ENCODE data around the gene RACGAP1.
"Not testable (repeated sequence)": the region's sequence is repeated elsewhere in the genome, so short reads cannot be mapped to it uniquely, and the experiment has no call there.

RACGAP1 gene

GRCh38 chr12:50055831-50056638, 30.7 kb upstream of the RACGAP1 start:
- peak in 2 of 4 experiments; percentile 13 to 40 for DNase-seq

GRCh38 chr12:50053583-50053982, 28.3 kb upstream of the RACGAP1 start:
- no peak for DNase-seq

DNA sequence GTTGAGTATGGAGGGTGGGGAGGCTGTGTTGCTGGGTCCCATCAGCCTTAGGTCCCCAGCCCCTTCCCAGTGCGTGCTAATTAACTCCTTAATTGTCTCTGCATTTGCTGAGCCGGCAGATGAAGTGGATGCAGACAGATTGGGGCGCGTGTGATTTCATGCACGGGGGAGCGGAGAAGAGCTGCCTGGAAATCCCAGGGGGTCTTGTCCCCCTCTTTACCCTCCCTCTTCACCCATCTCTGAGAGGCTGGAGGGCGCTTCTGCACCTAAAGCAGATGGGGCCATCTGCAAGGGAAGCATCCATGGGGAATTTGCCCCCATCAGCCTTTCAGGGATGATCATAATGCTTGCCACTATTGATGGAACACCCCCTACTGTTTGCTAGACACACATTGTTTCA, 27.7 kb upstream of the RACGAP1 start:
- no peak for DNase-seq

DNA sequence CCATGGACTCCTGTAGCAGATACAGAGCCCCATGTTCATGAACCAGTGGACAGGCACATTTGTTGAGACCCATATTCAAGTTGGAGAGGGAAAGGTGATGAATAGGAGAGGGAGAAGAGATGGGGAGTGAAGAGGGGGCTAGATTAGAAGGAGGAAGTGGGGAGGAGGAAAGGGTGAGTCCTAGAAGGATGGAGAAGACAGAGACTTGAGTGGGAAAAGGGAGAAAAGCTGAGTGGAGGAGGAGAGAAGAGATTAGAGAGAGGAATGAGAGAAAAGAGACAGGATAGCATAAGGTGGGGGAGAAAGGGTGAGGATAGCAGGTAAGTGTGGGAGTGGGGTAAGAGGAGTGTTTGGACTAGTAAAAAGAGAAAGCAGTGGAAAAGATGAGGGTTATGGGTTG, 27.2 kb upstream of the RACGAP1 start:
- DNase-seq = no peak

DNA sequence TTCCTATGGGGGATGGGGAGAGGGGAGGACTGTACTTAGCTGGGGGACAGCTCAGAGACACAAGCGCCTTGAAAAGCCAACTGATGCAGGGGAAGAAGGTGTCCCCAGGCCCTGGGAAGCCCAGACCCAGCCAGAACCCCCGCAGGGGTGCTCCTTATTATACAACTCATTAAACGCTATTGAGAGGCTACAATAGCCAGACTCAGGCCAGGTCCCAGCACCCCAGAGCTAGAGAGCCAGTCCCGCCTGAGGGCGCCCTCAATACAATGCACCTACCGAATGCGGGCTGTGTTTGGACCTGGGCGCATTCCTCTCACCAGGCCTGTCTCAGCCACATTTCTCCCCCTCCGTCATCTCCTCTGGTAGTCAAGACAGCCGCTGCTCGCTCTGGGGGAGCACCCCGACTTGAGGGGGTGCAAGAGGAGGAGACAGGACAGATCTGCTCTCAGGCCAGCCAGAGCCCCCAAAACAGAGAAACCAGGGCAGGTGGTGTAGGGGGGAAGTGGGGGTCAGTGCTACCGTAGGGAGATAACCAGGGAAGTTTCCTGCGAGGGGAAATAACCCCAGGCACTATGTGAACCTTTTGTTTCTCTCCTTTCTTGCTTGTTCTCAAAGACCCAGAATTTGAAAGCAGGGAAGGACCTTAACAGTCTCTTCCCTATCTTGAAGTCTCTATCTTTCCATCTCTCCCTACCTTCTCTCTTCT, 26.0 kb upstream of the RACGAP1 start:
- DNase-seq = no peak

GRCh38 chr12:50050410-50051098, 25.3 kb upstream of the RACGAP1 start:
- no peak for DNase-seq

DNA sequence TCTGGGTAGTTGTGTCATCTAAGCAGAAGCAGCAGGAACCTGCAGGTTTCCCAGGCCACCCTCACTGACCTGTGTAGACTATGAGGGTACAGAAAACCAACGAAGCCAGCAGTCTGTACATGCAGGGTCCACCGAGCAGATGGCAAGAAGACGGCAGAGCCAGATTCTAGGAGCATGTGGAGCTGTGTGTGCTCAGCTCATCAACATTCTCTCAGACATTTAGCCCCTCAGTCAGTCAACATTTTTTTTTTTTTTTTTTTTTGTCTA, 24.8 kb upstream of the RACGAP1 start:
- no peak for DNase-seq

DNA sequence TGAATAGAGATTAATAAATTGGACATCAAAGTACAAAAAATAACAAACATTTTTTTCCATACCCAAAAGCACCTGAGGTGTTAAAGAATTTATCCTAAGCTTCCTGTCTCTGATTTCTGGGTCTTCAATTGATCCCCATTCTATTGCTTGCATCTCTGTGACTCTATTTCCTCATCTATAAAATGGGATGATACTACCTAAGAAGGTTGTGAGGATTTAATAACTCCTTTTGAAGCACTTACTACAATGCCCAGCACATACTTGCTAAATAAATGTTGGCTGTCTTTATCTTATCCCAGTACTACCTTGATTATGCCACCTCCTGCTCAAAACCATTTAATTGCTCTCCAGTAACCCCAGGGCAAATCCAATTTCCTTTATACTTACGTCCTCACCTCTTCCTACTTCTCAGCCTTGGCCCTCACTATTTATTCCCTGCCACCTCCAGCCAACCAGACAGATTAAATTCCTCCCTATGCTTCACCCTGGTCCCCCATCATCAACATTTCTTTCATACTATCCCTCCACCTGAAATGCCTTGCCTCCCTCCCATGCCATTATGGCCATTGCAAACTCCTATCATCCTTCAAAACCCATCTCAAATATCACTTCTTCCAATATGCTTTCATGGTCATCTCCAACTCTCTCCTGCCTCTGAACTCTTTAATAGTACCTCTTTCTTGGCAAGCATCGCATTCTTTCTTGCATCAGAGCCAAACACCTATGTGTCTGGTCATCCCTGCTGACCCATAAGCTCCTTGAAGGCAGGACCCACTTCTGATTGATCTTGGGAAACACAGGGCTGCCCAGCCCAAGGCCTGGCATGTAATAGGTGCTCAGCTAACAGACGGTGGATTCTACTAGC, 24.2 kb upstream of the RACGAP1 start:
- DNase-seq = no peak

DNA sequence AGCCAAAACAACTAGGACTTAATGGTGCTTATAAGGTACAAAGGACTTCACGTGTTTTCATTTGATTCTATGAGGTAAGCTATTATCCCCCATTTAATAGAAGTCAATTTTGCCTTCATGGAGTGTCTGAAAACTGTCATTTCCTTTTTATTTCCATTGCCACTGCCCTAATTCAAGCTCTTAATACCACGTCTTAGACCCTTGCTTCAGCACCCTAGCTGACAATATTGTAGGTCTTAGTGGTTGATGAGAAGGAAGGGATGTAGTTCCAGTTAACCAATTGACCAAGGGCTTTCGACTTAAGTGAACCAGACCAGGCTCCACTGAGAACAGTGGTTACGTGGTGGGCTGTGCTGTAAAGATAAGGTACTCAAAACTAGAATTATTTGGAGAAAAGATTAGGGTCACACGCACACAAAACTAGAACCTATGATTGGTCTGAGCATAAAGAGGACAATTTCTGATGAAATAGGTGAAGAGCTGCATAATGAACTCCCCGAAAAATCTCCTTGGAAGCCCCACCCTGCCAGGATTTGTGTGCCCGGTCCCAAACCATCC, 22.5 kb upstream of the RACGAP1 start:
- DNase-seq = no peak

DNA sequence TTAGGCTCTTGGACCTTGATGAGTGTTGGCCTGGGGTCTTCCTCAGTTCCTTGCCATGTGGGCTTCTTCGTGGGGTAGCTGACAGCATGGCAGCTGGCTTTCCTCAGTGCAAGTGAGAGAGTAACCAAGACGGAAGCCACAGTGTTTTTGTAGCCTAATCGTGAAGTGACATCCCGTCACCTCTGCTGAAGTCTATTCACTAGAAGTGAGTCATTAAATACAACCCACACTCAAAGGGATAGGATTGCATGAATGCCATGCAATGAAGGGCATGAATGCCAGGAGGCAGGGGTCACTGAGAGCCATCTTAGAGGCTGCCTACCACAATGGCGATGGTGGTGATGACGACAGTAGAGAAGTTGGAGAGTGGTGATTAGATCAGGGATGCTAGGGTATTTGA, 18.6 kb upstream of the RACGAP1 start:
- DNase-seq = no peak

- no peak for DNase-seq
These were observed 18.0 kb upstream of the RACGAP1 start for GRCh38 chr12:50043308-50043707.

DNA sequence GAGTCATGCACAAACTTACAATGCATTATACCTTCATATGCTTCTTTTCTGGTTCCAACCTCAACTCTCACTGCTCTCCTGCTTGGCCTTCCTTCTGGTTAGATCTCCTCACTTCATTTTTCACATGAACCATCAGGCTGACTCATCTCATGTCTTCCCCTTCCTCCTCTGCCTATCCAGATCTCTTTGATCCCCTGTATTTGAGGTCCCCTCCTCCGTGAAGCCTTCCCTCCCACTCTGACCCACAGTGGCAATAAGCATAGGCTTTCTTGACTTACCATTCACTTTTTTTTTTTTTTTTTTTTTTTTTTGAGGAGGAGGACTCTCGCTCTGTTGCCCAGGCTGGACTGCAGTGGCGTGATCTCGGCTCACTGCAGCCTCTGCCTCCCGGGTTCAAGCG, 17.4 kb upstream of the RACGAP1 start:
- DNase-seq = no peak

- DNase-seq = no peak
These were observed 16.7 kb upstream of the RACGAP1 start for GRCh38 chr12:50041962-50042361.

GRCh38 chr12:50041062-50041860, 16.0 kb upstream of the RACGAP1 start:
- DNase-seq = no peak

DNA sequence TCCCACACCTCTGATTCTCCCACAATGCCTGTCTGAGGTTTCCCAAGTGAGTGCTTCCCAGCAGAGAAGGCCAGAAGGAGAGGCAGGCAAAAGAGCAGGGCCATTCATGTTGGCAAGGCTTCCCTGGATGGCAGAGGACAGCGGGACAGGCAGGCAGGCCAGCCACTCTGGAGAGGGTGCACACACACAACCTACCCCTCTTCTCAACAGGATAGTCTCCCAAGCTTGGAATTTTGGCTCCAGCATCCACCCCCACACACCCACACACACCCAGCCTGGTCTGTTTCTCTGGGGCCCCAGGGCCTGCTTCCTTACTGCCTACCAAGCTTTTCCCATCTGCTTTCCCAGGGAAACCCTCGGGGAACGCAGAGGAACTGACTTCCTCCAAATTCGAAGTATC, 15.4 kb upstream of the RACGAP1 start:
- no peak for DNase-seq

DNA sequence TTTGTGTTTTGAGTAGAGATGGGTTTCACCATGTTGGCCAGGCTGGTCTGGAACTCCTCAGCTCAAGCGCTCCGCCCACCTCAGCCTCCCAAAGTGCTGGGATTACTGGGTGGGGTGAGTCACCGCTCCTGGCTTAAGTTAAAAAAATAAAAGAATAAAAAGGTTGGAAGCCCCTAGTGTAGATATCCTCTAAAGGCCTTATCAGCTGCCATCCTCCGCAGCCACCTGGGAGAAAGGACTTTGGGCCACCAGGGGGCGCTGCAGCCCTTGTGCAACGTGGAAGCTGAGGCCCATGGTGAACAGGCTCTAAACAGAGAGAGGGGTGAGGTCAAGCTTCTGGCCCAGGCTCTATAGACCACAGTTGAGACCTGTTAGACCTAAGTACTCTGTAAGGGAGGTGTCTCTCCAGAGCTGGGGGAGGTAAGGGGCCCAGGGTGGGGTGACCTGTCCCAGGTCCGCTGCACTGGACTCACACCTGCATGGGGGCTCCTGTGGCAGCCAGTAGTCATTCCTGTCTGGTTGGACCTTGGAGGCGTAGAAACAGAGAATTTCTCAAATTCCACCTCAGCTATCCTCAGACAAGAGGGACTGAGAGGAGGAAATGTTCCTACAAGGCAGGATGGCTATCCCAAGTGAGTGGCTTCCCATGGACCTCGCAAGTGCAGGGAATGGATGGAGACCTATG, 14.0 kb upstream of the RACGAP1 start:
- peak; percentile 67 to 86 (median 77) for DNase-seq

DNA sequence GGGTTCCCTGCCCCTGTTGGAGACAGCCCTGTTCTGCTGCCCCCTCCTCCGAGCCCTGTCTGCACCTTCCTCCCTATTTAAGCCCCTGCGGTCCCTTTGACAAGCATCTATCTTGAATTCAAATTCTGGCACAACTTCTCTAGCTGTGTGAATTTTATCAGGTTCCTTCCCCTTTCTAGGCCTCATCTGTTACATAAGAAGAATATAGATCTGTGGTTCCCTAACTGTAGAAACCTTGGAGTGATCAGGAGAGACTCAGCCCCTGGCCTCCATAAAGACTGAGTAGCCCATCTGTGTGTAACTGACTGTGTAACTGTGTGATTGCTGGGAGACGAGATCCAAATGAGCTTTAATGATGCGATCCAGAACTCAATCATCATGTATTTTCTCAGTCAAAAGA, 13.0 kb upstream of the RACGAP1 start:
- DNase-seq = no peak

DNA sequence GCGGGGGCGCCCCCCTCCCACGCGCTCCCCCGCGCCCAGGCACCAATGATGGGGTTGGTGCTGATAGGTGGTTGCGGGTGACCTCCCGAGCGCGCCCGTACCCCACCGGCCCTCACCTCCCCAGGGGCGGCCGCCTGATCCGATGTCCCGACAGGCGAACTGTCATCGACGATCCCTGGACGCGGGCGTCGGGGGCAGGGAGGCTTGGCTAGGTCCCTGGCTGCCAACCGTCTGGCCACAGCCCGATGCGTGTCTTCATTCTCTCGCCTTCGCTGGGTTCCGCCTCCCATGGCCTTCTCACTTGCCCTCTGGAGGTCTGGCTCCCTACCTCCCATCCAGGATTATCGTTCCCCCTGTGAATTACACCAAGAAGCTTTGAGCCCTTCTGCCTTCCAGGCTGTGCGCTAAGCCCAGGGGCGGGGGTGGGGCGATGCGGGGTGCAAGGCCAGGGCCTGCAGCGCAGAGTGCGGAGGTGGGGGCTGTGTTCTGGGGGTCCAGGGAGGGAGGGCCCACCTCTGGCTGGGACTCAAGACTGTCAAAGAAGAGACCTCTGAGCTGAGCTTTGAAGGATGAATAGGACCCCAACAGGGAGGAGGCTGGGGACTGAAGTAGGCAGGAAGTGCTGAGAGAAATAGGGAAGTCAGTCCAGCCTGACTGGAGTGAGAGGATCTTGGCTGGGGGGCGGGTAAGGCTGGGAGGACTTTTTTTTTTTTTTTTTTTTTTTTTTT, 7.7 kb upstream of the RACGAP1 start:
- DNase-seq = no peak

DNA sequence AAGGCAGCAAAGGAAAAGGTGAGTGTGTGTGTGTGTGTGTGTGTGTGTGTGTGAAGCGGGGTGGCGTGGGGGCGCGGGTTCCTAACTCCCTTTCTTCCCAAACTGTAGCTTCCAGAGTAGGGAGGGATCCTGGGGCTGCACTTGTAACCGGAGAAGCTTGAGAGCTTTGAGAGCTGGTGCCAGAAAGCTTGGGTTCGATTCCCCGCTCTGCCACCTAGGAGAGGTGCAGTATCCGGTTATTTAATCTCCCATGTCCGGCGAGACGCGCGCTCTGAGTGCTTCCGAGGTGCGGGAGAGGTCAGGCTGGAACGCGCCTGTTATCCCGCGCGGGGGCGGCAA, 7.2 kb upstream of the RACGAP1 start:
- no peak for DNase-seq

- DNase-seq = not testable (repeated sequence)
These were observed 5.2 kb upstream of the RACGAP1 start for GRCh38 chr12:50030449-50030848.

DNA sequence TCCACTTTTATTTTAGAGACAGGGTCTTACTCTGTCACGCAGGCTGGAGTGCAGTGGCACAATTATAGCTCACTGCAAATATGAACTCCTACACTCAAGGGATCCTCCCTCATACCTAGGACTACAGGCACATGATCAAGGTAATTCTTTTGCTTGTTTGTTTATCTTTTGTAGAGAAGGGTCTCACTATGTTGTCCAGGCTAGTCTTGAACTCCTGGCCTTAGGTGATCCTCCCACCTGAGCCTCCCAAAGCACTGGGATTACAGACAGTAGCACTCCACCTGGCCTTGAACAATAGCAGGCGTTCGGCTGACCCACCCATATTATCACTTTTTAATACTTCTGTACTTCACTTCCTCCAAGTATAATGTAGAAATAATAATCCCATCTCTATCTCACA, 1.4 kb upstream of the RACGAP1 start:
- no peak for DNase-seq
